ENCODE results near the gene IRAK1.

The IRAK1 gene

DNA sequence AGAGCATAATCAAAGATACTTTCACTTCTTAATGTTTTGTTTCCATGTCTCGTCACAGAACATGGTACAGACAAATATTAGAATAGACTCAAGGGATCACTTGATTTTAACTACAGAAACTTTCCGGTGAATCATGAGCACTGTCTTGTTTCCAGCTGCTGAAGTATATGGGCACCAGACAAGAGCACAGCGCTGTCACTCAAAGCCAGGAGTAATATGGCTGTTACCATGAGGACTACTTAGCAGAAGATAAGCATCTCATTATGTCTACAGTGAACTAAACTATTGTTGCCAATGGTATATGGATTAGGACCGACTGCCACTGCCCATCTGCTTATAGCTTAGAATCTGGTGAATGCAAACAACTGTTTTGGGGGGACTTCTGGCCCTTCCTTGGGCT lies 43.5 kb upstream of the IRAK1 start:
- Histone ChIP-seq H4K20me1 (ENCODE audit: insufficient read depth, low read length) (no peaks in the 10 kb centered on the region), H3F3A (ENCODE audit: insufficient read depth, low read length) (no peaks in the 10 kb centered on the region), H3K36me3 (replicated peaks; ENCODE audit: insufficient read depth, low read length) (no peaks in the 10 kb centered on the region), H3K9me3 (replicated peaks; ENCODE audit: insufficient read depth, low read length) (no peaks in the 10 kb centered on the region), H3K4me2 (ENCODE audit: low read depth, low read length) (no peak overlapping the region), H3K27ac (ENCODE audit: low read length) (no peak overlapping the region), H3K4me3 (ENCODE audit: low read length) (no peak overlapping the region), H3K9me2 (replicated peaks; ENCODE audit: insufficient read depth, low read length) (no peaks in the 10 kb centered on the region), H3K9ac (ENCODE audit: low read length) (no peak overlapping the region), H2AFZ (ENCODE audit: low read length) (no peak overlapping the region), H3K79me2 (ENCODE audit: low read length) (peaks cover 82% of the 10 kb centered on the region), H3K4me1 (ENCODE audit: low read length) (no peaks in the 10 kb centered on the region), H3K27me3 (replicated peaks; ENCODE audit: insufficient read depth, low read length) (no peaks in the 10 kb centered on the region)
- no peak for TF ChIP-seq EZH2 (optimal IDR thresholded peaks at IDR 0.05; ENCODE audit: low read depth, low read length)
- no peak for TF ChIP-seq EZH2phosphoT487 (IDR thresholded peaks at IDR 0.05; ENCODE audit: low read length)
- TF ChIP-seq, protein P1, sequence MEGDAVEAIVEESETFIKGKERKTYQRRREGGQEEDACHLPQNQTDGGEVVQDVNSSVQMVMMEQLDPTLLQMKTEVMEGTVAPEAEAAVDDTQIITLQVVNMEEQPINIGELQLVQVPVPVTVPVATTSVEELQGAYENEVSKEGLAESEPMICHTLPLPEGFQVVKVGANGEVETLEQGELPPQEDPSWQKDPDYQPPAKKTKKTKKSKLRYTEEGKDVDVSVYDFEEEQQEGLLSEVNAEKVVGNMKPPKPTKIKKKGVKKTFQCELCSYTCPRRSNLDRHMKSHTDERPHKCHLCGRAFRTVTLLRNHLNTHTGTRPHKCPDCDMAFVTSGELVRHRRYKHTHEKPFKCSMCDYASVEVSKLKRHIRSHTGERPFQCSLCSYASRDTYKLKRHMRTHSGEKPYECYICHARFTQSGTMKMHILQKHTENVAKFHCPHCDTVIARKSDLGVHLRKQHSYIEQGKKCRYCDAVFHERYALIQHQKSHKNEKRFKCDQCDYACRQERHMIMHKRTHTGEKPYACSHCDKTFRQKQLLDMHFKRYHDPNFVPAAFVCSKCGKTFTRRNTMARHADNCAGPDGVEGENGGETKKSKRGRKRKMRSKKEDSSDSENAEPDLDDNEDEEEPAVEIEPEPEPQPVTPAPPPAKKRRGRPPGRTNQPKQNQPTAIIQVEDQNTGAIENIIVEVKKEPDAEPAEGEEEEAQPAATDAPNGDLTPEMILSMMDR (IDR thresholded peaks at IDR 0.05; ENCODE audit: low read length) = no peak
- no peak for DNase-seq

DNA sequence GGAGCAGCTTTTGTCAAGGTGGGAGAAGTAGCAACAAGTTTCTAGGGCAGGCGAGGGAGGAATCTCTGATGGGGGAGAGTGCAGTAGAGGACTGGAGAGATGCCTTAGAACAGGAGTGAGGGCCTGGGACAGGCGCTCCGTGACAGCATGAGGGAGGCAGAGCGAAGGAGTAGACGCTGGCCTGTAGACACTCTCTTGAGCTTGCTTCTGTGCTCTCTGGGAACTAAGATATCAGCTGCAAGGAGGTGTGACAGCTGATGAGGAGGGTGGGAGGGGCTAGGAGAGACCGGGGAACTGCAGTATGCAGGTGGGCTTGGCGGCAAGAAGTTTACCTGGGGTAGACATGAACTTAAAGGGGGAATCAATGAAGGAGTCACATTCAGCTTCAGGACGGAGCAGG lies 42.1 kb upstream of the IRAK1 start:
- Histone ChIP-seq H3K4me2 (ENCODE audit: low read depth, low read length) (no peak overlapping the region), H3K36me3 (replicated peaks; ENCODE audit: insufficient read depth, low read length) (no peaks in the 10 kb centered on the region), H3K4me3 (ENCODE audit: low read length) (no peak overlapping the region), H3K27me3 (replicated peaks; ENCODE audit: insufficient read depth, low read length) (no peaks in the 10 kb centered on the region), H3K4me1 (ENCODE audit: low read length) (no peaks in the 10 kb centered on the region), H2AFZ (ENCODE audit: low read length) (no peak overlapping the region), H3K27ac (ENCODE audit: low read length) (no peak overlapping the region), H3K9ac (ENCODE audit: low read length) (no peak overlapping the region), H4K20me1 (ENCODE audit: insufficient read depth, low read length) (no peaks in the 10 kb centered on the region), H3K9me3 (replicated peaks; ENCODE audit: insufficient read depth, low read length) (no peaks in the 10 kb centered on the region), H3K79me2 (ENCODE audit: low read length) (peaks cover 80% of the 10 kb centered on the region), H3K9me2 (replicated peaks; ENCODE audit: insufficient read depth, low read length) (no peaks in the 10 kb centered on the region), H3F3A (ENCODE audit: insufficient read depth, low read length) (no peaks in the 10 kb centered on the region)
- TF ChIP-seq, protein P1 (IDR thresholded peaks at IDR 0.05; ENCODE audit: low read length) = no peak
- no peak for TF ChIP-seq EZH2 (optimal IDR thresholded peaks at IDR 0.05; ENCODE audit: low read depth, low read length)
- TF ChIP-seq EZH2phosphoT487 (IDR thresholded peaks at IDR 0.05; ENCODE audit: low read length) = no peak
- DNase-seq = no peak

DNA sequence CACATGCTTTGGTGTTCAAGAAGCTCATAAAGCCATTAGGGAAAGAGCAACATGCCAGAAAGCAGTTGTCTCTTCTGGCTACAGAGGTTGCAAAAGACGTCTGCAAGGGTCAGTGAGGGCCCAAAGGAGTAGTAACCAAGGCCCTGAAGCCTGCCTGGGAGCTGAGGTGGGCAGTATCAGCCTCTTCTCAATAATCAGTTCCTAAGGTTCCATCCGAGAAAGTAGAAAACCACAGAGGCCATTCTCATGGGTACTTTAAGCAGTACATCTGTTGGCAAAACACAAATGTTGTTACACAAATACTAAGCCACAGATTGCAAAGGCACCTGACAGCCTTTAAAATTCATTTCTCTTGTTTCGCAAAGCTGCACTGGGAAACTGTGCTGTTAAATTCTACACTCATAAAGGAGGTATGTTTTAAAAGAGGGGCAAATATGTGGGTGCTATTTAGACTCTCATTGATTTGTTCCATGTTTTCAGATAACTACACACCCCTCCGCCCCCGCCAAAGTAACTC lies 40.1 kb upstream of the IRAK1 start:
- Histone ChIP-seq H3F3A (ENCODE audit: insufficient read depth, low read length) (no peaks in the 10 kb centered on the region), H3K9ac (ENCODE audit: low read length) (no peak overlapping the region), H3K79me2 (ENCODE audit: low read length) (peaks cover 68% of the 10 kb centered on the region), H3K4me3 (ENCODE audit: low read length) (no peak overlapping the region), H3K4me2 (ENCODE audit: low read depth, low read length) (no peak overlapping the region), H3K9me3 (replicated peaks; ENCODE audit: insufficient read depth, low read length) (no peaks in the 10 kb centered on the region), H3K27ac (ENCODE audit: low read length) (no peak overlapping the region), H2AFZ (ENCODE audit: low read length) (no peak overlapping the region), H3K4me1 (ENCODE audit: low read length) (no peaks in the 10 kb centered on the region), H3K27me3 (replicated peaks; ENCODE audit: insufficient read depth, low read length) (no peaks in the 10 kb centered on the region), H3K36me3 (replicated peaks; ENCODE audit: insufficient read depth, low read length) (no peaks in the 10 kb centered on the region), H4K20me1 (ENCODE audit: insufficient read depth, low read length) (no peaks in the 10 kb centered on the region), H3K9me2 (replicated peaks; ENCODE audit: insufficient read depth, low read length) (no peaks in the 10 kb centered on the region)
- no peak for DNase-seq
- TF ChIP-seq EZH2phosphoT487 (IDR thresholded peaks at IDR 0.05; ENCODE audit: low read length) (no peak), EZH2 (optimal IDR thresholded peaks at IDR 0.05; ENCODE audit: low read depth, low read length) (no peak)
- TF ChIP-seq, protein P1 (IDR thresholded peaks at IDR 0.05; ENCODE audit: low read length) = no peak

Data from MM.1S (cell line).